HG02610 (cell line): ENCODE measurements around the gene FBXO17.
"Not testable (repeated sequence)": the region's sequence is repeated elsewhere in the genome, so short reads cannot be mapped to it uniquely, and the experiment has no call there.

Experiments used
- ATAC-seq: cut with Tn5 transposase; IDR thresholded peaks from one replicate; pipeline ENCODE4 v1.9.1; 2021; ENCODE audit warnings: mild to moderate bottlenecking, moderate library complexity; ENCODE audit not compliant: unreplicated experiment

The FBXO17 gene

GRCh38 chr19:38945562-38946228 is 29.8 kb downstream of the FBXO17 start:
- no peak for ATAC-seq

DNA sequence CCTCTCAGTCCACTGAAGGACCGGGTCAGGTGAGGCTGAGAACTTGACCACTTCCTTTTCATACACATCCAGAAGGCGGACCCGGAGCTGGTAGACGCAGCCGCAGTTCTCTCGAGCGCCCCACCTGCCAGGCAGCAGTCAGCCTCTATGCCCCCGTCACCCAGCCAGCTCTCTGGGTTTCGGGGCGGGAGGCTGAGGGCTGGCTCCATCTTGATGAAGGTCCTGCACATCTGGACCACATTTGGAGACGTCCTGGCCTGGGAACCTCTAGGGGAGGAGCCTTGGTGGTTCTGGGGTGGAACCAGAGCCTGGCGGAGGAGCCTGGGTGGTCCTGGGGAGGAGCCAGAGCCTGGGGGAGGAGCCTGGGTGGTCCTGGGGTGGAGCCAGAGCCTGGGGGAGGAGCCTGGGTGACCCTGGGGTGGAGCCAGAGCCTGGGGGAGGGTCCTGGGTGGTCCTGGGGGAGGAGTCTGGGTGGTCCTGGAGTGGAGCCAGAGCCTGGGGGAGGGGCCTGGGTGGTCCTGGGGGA is 30.5 kb downstream of the FBXO17 start:
- ATAC-seq: no peak

DNA sequence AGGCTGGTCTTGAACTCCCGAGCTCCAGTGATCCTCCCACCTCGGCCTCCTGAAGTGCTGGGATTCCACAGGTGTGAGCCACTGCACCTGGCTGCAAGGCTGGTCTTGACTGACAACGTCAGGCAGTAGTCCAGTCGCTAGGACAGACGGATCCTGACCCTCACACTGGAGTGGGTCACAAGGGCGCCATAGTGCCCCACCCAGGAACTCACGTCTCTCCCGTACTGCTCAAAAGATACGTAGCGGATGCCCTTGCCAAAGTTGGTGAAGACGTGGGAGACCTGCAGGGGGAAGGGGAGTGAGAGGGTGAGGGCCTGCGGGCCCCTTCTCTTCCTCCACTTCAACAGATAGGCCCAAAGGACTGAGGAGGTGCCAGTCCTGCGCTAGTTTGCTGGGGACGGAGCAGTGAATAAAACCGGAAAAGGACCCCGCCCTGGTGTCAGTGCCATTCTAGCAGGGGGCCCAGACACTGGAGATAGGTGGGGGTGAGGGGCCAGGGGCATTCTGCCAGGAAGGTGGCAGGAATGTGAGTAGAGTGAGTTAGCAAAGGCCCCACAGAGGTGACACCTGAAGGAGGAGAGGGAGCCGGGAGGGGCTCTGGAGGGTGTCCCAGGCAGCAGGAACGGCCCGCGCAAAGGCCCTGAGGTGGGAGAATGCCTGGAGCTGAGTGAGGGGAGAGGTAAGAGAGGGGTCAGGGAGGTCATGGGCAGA is 32.9 kb downstream of the FBXO17 start:
- no peak for ATAC-seq

- no peak for ATAC-seq
These were observed 33.6 kb downstream of the FBXO17 start for GRCh38 chr19:38941979-38942378.

GRCh38 chr19:38941466-38941865 is 34.1 kb downstream of the FBXO17 start:
- not testable (repeated sequence) for ATAC-seq

DNA sequence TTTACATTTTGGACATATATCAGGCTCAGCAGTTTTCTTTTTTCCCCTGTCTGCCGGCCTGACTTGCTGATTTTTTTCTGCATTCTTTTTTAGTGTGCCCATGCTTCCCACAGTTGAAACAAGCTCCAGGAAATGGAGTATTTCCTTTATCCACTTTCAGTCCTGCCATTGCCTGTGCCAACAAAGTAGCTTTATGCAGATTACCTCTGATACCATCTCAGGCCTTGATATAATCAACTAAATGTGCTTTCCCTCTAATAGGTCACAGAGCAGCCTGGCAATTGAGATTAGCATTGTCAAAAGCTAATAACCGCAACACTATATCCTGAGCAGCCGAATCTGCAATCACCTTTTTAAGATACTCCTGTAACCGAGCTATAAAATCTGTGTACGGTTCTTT is 35.6 kb downstream of the FBXO17 start:
- no peak for ATAC-seq

DNA sequence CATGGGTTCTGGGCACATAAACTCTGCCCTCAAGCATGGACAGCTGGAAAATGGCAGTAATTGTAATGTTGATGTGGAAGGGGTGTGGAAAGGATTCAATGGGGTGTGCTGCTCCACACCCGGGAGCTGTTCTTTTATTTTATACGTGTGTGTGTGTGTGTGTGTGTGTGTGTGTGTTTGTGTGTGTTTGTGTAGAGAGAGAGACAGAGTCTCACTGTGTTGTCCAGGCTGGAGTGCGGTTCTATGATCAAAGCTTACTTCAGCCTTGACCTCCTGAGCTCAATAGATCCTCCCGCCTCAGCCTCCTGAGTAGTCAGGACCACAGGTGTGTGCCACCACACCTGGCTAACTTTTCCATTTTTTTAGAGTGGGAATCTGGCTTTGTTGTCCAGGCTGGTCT is 42.0 kb downstream of the FBXO17 start:
- no peak for ATAC-seq

GRCh38 chr19:38932425-38933179 is 42.9 kb downstream of the FBXO17 start:
- no peak for ATAC-seq

- ATAC-seq: no peak
These were observed 44.1 kb downstream of the FBXO17 start for GRCh38 chr19:38931521-38931793.

DNA sequence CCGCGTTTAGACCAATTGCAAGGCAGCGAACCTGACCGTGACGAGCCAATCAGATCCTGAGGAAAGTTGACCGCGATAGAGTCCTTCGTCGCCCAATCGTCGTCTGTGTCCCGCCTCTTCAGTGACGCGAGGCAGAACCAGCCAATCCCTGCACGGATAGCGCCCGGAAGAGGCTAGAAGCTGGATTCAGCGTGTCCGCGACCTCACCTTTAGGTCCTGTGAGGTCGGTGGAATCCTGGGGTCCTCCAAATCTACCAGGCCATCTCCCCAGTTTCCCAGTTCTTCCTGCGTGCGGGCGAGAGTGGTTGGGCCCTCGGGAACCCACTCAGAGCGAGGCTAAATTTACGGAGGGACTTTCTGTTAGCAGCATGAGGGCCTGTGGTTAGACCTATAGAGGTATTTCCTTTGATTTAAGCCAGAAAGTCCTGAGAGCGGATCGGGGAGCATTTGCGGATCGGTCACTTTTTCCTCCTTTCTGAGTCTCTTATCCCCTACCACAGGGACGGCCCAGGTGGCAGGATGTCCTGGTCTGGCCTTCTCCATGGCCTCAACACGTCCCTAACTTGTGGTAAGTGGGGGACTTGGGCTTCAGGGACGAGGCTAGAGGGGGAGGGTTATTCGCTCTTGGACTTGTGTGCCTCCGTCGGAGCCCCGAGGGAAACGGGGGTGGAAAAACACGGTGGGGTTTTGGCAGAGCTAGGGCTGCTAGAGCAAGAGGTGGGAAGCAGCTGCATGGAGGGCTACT is 44.6 kb downstream of the FBXO17 start, which contains the start of gene MRPS12:
TSS of gene MRPS12 (plus strand) at position 169 of the 745 bp plus-strand sequence. CDS start at position 520, 351 bp downstream.
- ATAC-seq: peak; percentile 91

- peak; percentile 54 for ATAC-seq
These were observed 45.4 kb downstream of the FBXO17 start, which contains the start of gene SARS2 for GRCh38 chr19:38929929-38930775. Gene SARS2 (minus strand): TSS chr19:38930763. CDS start chr19:38930736, 27 bp downstream.

GRCh38 chr19:38928391-38929001 is 47.0 kb downstream of the FBXO17 start:
- ATAC-seq: no peak

DNA sequence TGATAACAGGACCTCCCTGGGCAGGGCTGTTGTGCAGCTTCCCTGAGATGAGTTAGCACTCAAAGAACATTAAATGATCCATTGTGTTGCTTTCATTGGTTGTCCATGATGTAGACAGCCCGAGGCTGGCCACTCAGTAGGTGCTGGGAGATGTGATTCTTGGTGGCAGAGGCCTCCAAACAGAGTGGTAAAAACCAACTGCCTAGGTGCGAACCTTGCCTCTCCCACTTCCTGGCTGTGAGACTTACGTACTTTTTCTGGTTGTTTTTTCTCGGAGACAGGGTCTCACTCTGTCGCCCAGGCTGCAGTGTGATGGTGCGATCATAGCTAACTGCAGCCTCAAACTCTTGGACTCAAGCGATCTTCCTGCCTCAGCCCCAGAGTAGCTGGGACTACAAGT is 51.2 kb downstream of the FBXO17 start:
- no peak for ATAC-seq

- ATAC-seq: no peak
These were observed 53.1 kb downstream of the FBXO17 start for GRCh38 chr19:38922482-38922881.

- ATAC-seq: no peak
These were observed 53.9 kb downstream of the FBXO17 start for GRCh38 chr19:38921420-38922274.

DNA sequence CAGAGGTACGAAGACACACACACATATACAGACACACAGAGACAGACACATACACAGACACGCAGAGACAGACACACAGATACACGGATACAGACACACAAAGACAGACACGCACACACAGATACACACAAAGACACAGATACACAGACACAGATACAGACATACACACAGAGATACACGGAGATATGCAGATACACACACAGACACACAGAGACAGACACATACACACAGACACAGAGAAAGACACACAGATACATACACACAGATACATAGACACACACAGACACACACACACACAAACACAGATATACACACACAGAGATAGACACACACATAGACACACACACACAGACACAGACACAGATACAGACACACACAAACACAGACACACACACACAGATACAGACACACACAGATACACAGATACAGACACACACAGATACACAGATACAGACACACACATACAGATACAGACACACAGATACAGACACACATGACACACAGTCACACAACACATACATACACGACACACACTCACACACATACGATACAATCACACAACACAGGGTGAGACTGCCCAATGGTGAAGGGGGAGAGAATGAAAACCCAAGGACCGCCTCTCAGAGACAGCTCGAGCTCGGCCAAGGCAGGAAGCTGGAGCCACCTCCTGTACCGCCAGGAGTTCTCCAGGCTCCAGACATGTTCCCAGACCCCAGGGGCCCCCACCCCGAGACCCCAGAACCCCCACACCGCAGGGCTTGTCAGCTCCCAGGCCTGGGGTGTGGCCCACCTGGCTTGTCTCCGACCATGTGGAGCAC is 54.7 kb downstream of the FBXO17 start:
- ATAC-seq: no peak

- ATAC-seq: no peak
These were observed 55.5 kb downstream of the FBXO17 start for GRCh38 chr19:38919837-38920601.
